Muscle layer of colon (tissue), 2 donors: ENCODE measurements around the gene CHRNB1.

Experiments used
- H3K27ac ChIP-seq: one replicate; pipeline ENCODE4 v1.7.0; 2013; ENCODE audit warnings: low read depth, mild to moderate bottlenecking, low read length, moderate library complexity
- H3K27me3 ChIP-seq, 2 donors: one replicate each; pipeline ENCODE4 v1.7.0; 2013; ENCODE audit warnings: low read length in 2 of 2, mild to moderate bottlenecking in 2 of 2; ENCODE audit not compliant: insufficient read depth in 2 of 2, control insufficient read depth in 1 of 2
- H3K36me3 ChIP-seq: one replicate; pipeline ENCODE4 v1.7.0; 2013; ENCODE audit warnings: mild to moderate bottlenecking, low read length; ENCODE audit not compliant: insufficient read depth
- H3K4me1 ChIP-seq: one replicate; pipeline ENCODE4 v1.7.0; 2013; ENCODE audit warnings: mild to moderate bottlenecking, low read length; ENCODE audit not compliant: insufficient read depth
- H3K4me3 ChIP-seq, 2 donors: one replicate each; pipeline ENCODE4 v1.7.0; 2013; ENCODE audit warnings: low read length in 2 of 2, low read depth in 1 of 2, mild to moderate bottlenecking in 1 of 2, moderate library complexity in 1 of 2
- H3K9ac ChIP-seq: one replicate; pipeline ENCODE4 v1.7.0; 2013; ENCODE audit warnings: low read length
- H3K9me3 ChIP-seq: one replicate; pipeline ENCODE4 v1.7.0; 2013; ENCODE audit warnings: mild to moderate bottlenecking, low read length
- donor health status: abdominal sarcoma.
- donor health status: Adenocarcinoma of cecum.

Gene CHRNB1

DNA sequence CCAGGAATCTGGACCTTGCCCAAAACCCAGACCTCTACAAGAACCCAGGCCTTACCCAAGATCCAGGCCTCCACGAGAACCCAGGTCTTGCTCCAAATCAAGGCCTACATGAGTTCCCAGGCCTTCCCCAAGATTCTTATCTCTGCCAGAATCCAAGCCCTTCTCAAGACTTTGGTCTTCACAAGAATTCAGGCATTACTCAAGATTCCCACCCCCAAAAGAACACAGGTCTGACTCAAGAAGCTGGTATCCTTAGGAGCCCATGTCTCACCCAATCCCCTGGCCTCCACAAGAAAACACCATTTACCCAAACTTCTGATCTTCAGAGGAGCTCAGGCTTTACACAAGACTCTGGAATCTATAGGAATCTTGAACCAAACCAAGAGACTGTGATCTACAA lies 13.6 kb upstream of the CHRNB1 start:
- Histone ChIP-seq H3K27ac (no peak overlapping the region), H3K4me1 (peaks cover 8% of the 10 kb centered on the region)

DNA sequence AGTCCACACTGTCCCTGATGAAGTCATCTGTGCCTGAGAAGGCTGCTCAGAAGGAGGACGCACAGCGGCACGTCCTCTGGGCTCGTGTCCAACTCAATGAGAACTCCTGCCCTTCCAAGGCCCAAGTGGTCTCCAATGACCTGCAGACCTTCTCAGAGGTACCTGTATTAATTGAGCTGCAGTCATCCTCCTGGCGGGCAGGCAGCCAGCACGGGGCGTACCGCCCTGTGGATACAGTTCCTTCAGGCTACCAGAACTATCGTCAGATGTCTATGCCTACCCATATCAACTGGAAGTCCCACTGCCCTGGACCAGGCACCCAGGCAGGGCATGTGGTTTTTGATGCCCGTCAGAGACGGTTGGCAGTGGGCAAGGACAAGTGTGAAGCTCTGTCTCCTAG lies 12.6 kb upstream of the CHRNB1 start:
- H3K27me3 ChIP-seq = peaks cover 16 to 41% of the 10 kb centered on the region in 2 donors
- no peaks in the 10 kb centered on the region for H3K36me3 ChIP-seq
- peaks cover 13% of the 10 kb centered on the region for H3K4me1 ChIP-seq
- H3K9me3 ChIP-seq = no peaks in the 10 kb centered on the region
- H3K4me3 ChIP-seq = no peak overlapping the region
- no peak overlapping the region for H3K9ac ChIP-seq
- no peak overlapping the region for H3K27ac ChIP-seq

More for the DNA sequence above, 13.6 kb upstream of the CHRNB1 start:
- Histone ChIP-seq H3K27me3 (peaks cover 12 to 34% of the 10 kb centered on the region in 2 donors), H3K4me3 (no peak overlapping the region), H3K9me3 (no peaks in the 10 kb centered on the region), H3K36me3 (no peaks in the 10 kb centered on the region), H3K9ac (no peak overlapping the region)

DNA sequence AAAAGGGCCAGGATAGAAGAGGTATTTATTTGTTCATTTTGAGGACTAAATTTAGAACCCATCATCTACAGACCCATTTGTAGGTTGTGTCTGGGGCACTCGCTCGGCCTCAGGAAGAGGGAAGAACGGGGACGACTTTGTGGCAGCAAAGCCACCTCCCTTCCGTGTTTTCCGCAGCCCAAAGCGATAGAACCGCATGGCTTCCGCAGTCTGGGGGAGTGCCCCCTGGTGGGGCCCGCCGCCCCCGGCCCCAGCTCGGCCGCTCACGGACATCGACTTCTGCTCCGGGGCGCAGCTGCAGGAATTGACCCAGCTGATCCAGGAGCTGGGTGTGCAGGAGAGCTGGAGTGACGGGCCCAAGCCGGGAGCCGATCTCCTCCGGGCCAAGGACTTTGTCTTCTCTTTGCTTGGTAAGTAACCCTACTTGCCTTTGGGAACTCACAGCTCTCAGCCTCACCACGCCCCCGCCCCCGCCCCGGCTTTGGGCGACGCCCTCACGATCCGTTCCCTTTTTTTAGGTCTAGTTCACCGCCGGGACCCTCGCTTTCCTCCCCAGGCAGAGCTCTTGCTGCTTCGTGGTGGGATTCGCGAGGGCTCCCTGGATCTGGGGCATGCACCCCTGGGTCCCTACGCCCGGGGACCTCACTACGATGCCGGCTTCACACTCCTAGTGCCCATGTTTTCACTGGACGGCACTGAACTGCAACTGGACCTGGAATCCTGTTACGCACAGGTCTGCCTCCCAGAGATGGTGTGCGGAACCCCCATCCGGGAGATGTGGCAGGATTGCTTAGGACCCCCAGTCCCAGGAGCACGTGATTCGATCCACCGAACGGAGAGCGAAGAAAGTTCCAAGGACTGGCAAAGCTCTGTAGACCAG lies 8.9 kb upstream of the CHRNB1 start:
- no peak overlapping the region for H3K9ac ChIP-seq
- no peaks in the 10 kb centered on the region for H3K36me3 ChIP-seq
- peaks cover 47 to 78% of the 10 kb centered on the region in 2 donors for H3K27me3 ChIP-seq
- peak overlapping the region; percentile 41 to 47 for H3K4me3 ChIP-seq
- peaks cover 38% of the 10 kb centered on the region for H3K4me1 ChIP-seq
- no peaks in the 10 kb centered on the region for H3K9me3 ChIP-seq
- peak overlapping the region; percentile 12 for H3K27ac ChIP-seq

DNA sequence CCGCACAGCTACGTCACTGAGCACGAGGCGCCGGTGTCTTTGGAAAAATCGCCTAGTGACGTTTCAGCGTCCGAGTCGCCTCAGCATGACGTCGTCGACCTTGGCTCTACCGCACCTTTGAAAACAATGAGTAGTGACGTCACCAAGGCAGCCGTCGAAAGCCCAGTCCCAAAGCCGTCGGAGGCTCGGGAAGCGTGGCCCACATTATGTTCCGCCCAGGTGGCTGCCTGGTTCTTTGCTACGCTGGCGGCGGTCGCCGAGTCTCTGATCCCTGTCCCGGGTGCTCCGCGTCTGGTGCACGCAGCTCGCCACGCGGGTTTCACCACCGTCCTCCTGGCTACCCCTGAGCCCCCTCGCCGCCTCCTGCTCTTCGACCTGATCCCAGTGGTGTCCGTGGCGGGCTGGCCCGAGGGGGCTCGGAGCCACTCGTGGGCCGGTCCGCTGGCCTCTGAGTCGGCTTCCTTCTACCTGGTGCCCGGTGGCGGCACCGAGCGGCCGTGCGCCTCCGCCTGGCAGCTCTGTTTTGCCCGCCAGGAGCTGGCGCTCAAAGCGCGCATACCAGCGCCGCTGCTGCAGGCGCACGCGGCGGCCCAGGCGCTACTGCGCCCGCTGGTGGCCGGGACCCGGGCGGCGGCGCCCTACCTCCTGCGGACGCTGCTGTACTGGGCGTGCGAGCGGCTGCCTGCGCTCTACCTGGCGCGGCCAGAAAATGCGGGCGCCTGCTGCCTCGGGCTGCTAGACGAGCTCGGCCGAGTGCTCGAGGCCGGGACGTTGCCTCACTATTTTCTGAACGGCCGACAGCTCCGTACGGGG lies 8.1 kb upstream of the CHRNB1 start:
- peaks cover 56 to 86% of the 10 kb centered on the region in 2 donors for H3K27me3 ChIP-seq
- H3K27ac ChIP-seq = no peak overlapping the region
- H3K9me3 ChIP-seq = no peaks in the 10 kb centered on the region
- H3K4me1 ChIP-seq = peaks cover 38% of the 10 kb centered on the region
- H3K4me3 ChIP-seq = peak overlapping the region in 1 of 2 donors; percentile 27
- no peaks in the 10 kb centered on the region for H3K36me3 ChIP-seq
- no peak overlapping the region for H3K9ac ChIP-seq

DNA sequence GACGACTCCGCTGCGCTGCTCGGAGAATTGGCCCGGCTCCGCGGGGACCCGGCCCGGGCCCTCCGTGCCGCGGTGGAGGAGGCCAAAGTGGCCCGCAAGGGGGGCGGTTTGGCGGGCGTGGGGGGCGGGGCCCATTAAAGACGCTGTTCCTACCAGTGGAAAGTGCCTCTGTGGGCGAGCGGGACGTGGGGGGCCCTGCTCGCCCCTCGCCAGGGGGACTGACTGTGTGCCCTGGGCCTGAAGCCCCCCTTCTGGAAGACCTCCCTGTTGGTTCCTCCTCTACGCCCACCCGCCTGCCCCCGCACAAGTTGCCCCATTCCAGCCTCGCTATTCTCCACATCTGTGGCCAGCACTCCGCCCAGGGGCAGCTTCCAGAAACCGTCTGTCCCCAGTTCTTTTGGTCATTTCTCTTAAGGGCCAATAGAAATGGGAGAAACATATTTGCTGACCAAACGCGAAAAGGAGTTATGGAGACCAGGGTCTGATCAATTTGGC lies 7.4 kb upstream of the CHRNB1 start:
- Histone ChIP-seq H3K9ac (no peak overlapping the region), H3K36me3 (no peaks in the 10 kb centered on the region), H3K27ac (no peak overlapping the region), H3K27me3 (peaks cover 57 to 89% of the 10 kb centered on the region in 2 donors), H3K9me3 (no peaks in the 10 kb centered on the region), H3K4me1 (peaks cover 38% of the 10 kb centered on the region), H3K4me3 (peak overlapping the region in 1 of 2 donors; percentile 27)

DNA sequence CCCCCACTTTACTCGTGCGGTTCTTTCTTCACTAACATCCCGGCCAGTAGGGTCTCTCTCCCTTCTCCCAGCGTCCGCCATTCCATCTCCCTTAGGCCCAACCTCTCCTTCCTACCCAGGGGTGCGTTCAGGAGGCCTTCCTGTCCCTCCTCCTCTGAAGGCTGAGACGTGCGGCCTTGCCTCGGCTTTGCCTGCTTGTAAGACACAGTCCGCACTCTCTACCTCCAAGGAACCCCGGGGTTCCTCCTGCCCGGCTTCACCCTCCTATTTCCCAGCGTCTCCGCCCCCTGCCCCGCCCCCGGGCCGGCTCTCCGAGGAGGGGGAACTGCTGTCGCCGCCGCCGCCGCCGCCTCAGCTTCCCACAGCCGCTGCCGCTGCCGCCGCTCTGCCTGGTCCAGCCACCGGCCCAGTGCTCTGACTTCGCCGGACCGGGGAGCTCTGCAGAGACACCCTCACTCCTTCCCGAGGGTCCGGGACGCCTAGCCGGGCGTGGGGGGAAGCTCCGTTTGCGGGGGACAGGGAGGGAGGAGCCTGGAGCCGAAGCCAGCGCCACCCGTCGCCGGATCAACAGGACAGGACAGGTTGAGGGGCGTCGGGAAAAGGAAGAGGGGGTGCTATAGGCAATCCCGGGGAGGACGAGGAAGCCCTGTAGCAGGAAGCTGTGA lies 6.8 kb upstream of the CHRNB1 start:
- Histone ChIP-seq H3K27ac (no peak overlapping the region), H3K9me3 (no peaks in the 10 kb centered on the region), H3K27me3 (peaks cover 60 to 94% of the 10 kb centered on the region in 2 donors), H3K36me3 (no peaks in the 10 kb centered on the region), H3K4me3 (no peak overlapping the region), H3K4me1 (peaks cover 38% of the 10 kb centered on the region), H3K9ac (no peak overlapping the region)

DNA sequence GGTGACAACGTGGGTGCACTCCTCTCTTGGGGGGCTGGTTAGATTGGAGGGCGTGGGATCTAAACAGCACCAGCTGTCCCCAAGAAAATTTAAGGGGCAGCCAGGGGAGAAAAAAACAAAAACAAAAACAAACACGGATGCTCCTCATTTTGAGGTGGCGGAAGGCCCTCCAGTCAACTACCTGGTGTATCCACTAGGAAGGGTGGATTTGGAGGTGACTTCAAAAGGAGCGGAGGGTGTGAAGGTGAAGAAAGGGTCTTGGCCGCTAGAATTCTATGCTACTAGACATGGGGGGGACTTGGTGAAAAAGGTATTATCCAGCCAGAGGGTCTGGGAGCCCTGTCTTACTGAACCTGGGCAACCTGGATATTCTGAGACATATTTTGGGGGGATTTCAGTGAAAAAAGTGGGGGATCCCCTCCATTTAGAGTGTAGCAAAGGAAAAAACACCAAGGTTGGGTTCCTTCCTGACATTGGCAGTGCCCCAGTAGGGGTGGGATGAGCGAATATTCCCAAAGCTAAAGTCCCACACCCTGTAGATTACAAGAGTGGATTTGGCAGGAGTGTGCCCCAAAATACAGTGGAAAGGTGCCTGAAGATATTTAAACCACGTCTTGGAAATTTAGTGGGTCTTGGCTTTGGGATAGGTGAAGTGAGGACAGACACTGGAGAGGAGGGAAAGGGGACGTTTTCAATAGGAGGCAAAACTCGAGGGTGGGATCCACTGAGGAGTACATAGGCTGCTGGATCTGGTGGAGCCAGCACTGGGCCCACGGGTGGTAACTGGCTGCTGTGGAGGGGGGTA lies 6.0 kb upstream of the CHRNB1 start:
- no peaks in the 10 kb centered on the region for H3K9me3 ChIP-seq
- H3K9ac ChIP-seq = no peak overlapping the region
- H3K36me3 ChIP-seq = no peaks in the 10 kb centered on the region
- peaks cover 60 to 89% of the 10 kb centered on the region in 2 donors for H3K27me3 ChIP-seq
- H3K27ac ChIP-seq = no peak overlapping the region
- no peak overlapping the region for H3K4me3 ChIP-seq
- peaks cover 38% of the 10 kb centered on the region for H3K4me1 ChIP-seq

DNA sequence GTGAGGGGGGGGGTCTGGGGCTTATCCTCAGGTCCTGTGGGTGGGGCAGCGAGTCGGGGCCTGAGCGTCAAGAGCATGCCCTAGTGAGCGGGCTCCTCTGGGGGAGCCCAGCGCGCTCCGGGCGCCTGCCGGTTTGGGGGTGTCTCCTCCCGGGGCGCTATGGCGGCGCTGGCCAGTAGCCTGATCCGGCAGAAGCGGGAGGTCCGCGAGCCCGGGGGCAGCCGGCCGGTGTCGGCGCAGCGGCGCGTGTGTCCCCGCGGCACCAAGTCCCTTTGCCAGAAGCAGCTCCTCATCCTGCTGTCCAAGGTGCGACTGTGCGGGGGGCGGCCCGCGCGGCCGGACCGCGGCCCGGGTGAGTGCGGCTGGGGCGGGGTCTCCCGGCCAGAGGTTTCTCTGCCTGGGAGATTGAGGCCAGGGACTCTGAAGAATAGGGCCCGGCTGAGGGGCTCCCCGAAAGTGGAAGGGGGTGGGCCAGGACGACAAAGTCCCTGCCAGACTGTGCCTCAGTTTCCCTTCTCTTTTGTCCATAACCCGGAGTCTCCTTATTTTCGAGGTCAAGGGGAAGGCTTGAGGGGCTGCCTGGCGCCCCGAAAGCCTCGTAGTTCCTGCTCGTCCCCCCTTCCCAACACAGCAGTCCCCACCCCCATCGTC lies 5.3 kb upstream of the CHRNB1 start, which contains the start of gene FGF11:
TSS of gene FGF11 (plus strand) at position 51 of the 651 bp plus-strand sequence. CDS start at position 160, 109 bp downstream.
- peak within 1 kb of the TSS; percentile 23 to 64 for H3K4me3 ChIP-seq
- no peak within 1 kb of the TSS for H3K9ac ChIP-seq
- peaks cover 38% of the 10 kb centered on the region for H3K4me1 ChIP-seq
- H3K27me3 ChIP-seq = peaks cover 60 to 87% of the 10 kb centered on the region in 2 donors
- no peaks in the 10 kb centered on the region for H3K9me3 ChIP-seq
- H3K27ac ChIP-seq = no peak within 1 kb of the TSS
- H3K36me3 ChIP-seq = no peaks in the 10 kb centered on the region

DNA sequence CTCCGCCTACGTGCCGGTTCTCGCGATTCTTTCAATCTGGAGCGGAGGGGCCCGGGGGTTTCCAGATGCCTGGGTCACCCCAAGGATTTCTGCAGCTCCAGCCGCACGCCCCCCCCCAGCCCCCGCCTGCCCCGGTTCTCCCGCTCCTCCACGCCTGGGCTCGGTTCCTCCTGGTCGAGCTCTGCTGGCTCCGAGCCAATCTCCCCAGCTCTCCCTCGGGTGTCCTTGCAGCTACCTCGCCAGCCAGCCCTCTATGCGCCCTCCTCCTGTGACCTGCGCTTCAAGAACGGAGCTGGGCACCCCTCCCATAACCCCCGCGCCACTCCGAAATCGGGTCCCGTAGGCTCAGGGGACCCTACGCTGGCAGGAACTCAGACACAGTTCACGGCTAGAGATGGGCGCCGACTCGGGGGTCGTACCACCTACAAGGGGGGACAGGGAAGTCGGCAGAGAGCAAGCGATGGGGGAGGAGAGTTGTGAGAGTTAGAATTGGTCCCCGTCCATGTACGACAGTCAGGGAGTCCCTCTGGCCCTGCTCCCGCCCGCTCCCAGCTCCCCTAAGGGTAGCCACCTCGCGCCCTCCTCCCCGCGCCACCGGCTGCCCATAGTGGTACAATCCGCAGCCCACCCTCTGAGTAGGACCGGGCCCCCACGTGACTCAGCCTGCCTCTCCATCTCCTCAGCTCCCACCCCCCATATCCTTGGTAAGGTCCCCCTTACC lies 4.6 kb upstream of the CHRNB1 start:
- Histone ChIP-seq H3K4me1 (peaks cover 36% of the 10 kb centered on the region), H3K4me3 (peak overlapping the region; percentile 23 to 64), H3K36me3 (no peaks in the 10 kb centered on the region), H3K27me3 (peaks cover 57 to 85% of the 10 kb centered on the region in 2 donors), H3K9ac (no peak overlapping the region), H3K9me3 (no peaks in the 10 kb centered on the region), H3K27ac (no peak overlapping the region)

DNA sequence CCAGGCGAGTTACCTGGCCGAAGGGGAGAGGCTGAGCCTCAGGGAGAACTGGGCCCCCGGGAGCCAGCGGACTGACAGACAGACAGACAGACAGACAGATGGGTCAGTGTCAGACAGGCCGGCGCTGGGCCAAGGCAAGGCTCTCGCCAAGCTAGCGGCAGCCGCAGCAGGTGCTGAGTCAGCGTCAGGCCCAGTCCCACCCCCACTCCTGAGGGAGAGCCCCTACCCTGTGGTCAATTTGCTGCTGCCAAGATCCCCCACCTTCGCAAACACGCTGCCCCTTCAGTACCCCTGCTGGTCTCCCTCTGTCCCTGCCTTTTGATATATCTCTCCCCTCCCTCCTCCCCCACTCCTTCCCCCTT lies 4.0 kb upstream of the CHRNB1 start:
- Histone ChIP-seq H3K27ac (no peak overlapping the region), H3K9ac (no peak overlapping the region), H3K4me3 (no peak overlapping the region), H3K27me3 (peaks cover 57 to 85% of the 10 kb centered on the region in 2 donors), H3K36me3 (no peaks in the 10 kb centered on the region), H3K4me1 (peaks cover 31% of the 10 kb centered on the region), H3K9me3 (no peaks in the 10 kb centered on the region)
